GM21367 (cell line): Measurements from ENCODE around the gene ARHGEF16.

ENCODE experiments used
- ATAC-seq: cut with Tn5 transposase; IDR thresholded peaks from one replicate; pipeline ENCODE4 v1.9.1; 2021; ENCODE audit not compliant: unreplicated experiment

ARHGEF16 gene

DNA sequence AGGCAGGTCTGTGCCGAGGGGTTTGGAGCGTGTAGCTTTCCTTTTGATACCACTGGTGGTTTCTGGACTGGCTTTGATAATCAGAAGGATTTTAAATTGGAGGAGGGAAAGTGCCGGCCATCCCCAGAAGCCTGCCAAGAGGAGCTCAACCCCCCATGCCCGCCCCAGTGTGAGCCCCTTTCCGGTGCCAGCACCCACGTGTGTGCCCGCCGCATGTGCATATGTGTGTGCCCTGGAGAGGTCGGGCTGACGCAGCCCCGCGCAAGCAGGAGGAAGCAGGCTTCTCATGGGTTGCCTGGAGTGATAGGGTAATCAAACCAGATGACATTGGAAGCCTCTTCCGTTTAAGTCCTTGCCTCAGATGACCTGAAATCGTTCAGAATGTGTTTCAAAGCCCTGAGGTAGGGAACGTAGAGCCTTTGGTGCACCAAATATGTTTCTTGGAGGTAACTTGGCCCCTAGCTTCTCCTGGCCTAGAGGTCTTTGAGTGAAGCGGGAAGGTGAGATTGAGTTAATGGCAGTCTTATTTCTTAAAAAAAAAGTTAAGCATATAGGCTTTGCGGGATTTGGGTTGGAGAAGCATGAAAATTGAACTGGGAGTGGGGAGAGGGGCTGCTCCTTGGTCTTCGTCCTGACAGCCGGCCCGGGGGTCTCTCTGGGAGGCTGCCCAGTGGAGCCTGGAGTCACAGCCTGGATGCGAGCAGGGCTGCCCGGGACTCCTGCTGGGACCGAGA is 34.1 kb upstream of the ARHGEF16 start:
- no peak for ATAC-seq

DNA sequence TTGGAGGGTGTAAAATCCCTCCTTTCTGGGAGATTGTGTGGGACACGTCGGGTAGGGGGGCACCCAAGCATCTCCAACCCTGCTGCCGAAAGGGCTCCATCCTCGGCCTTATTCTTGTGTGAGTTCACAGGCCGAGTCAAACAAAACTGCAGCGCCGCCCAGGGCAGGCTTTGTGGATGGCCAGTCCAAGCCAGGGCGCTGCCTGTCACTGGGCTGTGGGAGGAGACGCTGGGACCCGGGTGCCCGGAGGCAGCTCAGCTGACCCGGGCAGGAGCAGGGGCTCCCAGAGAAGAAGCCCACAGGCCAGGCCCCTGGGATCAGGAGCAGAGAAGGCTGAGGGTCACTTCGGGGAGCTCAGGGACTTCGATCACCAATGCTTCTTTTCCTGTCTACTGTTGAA is 31.8 kb upstream of the ARHGEF16 start:
- no peak for ATAC-seq

DNA sequence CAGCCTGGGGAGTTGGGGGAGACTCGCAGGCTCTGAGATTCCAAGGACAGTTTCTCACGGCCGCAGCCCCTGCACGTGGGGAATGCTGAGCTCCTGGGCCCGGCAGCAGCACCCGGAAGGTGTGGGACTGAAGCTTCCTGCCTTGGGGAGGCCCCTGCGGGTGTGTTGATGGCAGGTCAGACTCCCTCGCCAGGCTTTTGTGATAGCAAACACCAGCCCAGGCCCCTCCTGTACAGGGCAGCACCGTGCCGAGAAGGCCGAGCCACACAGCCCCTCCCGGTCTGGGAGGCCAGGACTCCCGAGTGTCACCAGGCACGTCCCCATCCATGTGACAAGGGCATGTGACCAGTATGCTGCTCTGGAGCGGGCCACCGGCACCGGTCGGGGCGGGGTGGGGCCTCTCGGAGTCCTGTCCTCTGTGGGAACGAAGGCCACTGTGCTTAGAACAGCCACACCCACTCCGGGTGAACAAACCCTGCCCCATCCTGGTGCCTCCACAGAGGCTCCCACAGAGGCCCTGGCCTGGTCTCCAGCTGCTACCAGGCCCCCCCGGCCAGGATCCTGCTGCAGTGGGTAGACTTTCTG is 31.1 kb upstream of the ARHGEF16 start:
- ATAC-seq: no peak

DNA sequence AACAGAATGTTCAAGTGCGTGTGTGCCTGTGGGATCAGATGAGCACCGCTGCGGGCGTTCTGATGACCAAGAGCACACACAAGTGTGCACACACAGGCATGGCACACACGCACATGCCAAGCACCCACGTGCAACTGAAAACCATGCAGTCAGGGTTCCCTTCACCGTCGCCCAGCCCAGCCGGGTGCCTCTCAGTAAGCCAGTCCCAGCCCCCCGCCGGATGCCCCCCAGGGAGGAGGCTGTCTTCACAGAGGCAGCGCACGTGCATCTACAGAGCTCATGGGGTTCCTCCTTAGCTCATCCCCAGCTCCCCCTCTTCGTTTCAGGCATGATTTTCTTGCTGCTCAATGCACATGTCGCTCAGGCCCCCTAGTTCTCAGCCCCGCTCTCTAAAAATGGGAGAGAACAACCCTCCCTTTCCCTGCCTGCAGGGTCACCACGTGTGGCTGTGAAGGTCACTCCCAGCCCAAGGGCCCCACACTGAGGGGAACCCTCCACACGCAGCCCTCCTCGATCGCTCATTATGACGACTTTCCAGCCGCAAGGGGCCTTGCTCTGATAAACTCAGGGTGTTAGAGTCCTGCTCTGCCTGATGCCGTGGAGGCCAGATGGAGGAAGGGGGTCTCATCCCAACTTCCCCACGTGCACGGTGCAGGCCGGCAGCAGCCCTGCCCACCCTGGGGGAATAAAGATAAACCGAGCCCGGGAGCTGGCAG is 30.4 kb upstream of the ARHGEF16 start:
- no peak for ATAC-seq

DNA sequence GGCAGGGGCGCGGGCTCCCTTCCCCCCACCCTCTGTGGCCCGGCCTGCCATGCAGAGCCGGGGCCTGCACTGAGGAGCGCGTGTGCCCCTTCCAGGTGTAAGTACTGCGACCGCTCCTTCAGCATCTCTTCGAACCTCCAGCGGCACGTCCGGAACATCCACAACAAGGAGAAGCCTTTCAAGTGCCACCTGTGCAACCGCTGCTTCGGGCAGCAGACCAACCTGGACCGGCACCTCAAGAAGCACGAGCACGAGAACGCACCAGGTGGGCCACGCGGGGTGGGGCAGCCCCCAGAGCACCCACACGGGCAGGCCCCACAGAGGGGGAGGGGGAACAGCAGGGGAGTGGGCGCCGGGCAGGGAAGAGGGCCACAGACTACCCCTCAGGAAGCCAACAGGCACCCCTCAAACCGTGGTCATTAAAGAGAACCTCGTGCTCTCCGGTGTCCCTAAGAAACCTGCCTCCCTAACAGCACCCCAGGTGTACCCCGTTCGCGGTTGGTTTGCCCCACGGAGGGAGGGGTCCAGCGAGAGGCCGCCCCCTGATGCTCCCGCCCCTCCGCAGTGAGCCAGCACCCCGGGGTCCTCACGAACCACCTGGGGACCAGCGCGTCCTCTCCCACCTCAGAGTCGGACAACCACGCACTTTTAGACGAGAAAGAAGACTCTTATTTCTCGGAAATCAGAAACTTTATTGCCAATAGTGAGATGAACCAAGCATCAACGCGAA is 28.8 kb upstream of the ARHGEF16 start:
- no peak for ATAC-seq

DNA sequence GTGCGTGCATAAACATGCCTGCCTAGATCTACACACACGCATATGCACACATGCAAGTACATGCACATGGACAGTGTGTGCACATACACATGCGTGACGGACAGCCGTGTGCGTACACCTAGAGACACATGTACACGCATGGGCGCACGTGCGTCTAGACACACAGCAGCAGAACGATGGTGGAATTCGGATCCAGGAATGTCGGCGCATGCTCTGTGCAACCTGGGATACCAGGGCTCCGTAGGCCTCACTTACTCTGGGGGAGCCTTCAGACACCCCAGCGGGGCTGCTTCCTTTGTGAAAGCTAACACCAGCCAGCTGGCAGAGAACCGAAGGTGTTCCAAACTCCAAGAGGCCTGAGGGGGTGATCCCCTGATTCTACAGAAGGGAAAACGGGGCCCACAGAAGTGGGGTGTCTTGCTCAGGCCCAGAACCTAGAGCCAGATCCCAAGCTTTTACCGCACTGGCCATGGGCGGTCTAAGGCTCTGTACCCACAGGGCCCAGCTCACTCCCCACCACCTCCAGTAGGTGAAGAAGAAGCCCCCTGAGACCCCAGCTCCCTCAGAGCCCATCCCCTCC is 27.4 kb upstream of the ARHGEF16 start:
- ATAC-seq: no peak

DNA sequence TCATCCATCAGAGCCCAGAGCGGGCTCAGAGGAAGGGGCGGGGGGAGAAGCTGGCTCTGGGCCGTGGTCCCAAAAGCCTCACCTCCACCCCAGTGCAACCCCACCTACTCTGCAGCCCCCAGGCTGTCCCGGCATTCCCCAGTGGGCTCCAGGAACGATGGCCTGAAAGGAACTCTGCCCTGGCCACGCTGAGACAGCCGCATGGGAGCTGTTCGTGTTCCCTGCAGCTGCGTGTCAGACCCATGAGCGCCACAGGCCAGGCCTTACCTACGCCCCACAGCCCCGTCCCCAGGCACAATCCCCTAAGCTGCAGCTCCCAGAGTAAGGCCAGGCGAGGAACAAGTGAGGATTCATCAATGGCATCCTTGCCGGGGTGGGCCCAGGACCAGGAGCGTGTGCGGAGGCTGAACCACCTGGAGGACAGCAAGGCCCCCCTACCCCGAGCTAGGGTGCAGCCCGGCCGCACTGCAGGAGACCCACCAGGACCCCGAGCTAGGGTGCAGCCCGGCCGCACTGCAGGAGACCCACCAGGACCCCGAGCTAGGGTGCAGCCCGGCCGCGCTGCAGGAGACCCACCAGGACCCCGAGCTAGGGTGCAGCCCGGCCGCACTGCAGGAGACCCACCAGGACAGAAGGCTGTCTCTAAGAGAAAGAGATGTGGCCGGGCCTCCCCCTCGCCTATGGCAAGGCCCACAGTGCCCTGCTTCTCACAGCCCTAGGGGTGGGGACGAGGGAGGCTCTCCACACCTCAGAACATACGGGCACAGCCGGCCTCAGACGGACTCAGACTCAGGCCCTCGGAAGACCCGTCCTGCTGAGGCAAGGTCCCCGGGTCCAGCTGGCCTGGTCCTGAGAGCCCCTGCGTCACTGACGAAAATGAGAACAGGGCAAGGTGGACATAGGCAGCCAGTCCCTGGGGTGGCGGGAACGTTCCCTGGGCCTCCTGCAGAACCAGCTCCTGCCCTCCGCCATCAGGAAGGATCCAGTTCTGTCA is 26.5 kb upstream of the ARHGEF16 start:
- no peak for ATAC-seq

DNA sequence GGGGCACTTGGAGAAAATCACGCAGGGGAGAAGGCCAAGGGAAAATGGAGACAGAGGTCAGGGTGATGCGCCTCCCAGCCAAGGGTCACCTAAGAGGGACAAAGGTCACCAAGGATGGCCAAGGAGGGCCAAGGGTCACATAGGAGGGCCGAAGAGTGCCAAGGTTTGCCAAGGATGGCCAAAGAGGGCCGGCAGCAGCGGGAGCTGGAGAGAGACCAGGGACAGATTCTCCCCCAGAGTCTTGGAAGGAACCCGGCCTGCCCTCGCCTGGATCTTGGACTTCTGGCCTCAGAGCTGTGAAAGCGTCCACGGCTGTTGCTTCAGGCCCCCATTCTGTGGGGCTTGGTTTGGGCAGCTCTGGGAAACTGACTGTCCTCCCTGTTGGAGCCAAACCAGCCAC is 25.6 kb upstream of the ARHGEF16 start:
- ATAC-seq: no peak

DNA sequence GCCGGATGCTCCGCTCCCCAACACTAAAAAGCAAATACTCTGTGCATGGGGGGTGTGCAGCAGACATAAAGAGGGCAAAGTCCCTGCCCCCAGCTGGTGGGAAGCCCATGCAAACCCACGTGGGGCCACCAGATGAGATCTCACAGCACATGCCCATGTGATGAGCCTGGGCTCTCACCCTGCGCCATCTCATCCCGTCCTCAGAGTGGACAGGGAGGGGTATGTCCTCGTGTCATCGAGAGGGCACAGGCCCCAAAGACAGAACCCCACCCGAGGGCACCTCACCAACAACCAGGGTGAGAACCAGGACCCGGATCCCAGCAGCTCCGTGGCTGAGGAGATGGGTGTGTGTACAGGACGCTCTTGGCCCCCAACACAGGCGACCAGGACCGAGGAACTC is 25.1 kb upstream of the ARHGEF16 start:
- ATAC-seq: no peak

DNA sequence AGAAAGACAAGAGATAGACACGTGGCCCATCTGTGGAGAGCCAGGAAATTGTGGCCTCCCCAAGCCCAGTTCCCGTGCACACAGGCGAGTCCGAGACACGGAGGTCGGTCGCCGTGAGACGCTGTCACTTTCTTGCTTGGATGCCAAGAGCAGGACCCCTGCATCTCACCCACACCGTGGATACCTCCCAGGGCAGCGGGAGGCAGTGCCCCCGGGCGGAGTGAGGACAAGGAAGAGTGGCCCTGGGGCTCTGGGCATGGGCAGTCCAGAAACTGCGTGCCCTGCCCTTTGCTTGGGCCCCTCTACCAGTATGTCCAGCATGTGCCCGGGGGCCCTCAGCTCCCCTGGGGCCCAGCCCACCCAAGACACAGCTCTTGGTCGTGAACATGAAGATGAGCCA is 24.7 kb upstream of the ARHGEF16 start:
- ATAC-seq: no peak

DNA sequence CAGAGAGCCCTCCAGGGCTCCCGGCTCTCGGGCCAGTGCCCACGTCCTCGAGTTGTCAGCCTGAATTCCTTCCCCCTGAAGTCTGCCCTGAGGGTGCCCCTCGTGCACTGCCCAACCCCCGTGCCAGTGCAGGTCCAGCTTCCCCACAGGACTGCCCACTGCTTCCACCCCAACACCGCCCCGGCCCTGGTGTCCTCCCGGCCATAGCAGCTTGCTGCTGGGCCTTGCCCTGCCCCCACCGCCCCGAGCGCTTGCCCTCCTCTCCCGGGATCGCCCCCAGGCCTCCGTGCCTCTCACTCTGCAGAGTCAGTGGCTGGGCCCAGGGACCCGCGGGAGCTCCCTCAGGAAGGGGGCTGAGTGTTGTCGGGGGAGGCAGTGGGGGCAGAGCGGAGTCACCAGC is 24.1 kb upstream of the ARHGEF16 start:
- ATAC-seq: no peak

DNA sequence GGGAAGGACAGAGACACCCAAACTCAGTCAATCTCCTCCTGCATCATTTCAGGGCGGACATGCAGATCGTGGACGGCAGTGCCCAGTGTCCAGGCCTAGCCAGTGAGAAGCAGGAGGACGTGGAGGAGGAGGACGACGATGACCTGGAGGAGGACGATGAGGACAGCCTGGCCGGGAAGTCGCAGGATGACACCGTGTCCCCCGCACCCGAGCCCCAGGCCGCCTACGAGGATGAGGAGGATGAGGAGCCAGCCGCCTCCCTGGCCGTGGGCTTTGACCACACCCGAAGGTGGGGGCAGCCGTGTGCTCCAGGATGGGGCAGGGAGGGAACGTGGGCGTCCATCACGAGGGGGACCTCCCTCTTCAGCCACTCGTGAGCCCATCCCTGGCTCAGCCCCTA is 23.6 kb upstream of the ARHGEF16 start:
- ATAC-seq: no peak

DNA sequence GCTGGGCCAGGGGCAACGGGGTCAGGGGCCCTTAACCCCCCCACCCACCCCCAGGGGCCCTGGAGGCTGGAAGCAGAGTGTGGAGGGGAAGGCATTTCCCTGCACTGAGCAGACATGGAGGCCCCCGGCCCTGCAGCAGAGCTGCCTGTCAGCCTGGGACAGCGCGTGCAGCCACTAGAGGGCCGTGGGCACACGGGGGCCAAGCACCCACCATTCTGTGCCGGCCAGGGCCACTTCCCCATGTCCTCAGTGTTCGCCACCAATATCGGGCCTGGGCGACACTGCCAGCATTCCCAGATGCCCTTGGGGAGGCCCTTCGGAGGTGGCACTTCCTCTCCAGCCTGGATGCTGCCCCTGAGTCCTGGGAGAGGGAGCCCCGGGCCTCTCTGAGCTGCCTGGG is 23.2 kb upstream of the ARHGEF16 start:
- ATAC-seq: no peak

DNA sequence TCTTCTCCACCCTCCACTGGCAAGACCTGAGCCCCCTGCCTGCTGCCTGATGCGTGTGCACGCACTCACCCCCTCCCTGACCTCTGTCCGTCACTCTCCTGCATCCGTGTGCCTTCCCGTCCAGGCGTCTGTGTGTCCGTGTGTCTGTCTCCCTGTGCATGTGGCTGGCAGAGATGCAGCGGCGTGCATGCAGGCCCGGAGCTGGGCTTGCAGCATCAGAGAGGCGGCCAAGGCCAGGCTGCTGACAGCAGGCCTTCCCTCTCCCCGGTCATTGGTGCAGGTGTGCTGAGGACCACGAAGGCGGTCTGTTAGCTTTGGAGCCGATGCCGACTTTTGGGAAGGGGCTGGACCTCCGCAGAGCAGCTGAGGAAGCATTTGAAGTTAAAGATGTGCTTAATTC is 22.8 kb upstream of the ARHGEF16 start:
- no peak for ATAC-seq

DNA sequence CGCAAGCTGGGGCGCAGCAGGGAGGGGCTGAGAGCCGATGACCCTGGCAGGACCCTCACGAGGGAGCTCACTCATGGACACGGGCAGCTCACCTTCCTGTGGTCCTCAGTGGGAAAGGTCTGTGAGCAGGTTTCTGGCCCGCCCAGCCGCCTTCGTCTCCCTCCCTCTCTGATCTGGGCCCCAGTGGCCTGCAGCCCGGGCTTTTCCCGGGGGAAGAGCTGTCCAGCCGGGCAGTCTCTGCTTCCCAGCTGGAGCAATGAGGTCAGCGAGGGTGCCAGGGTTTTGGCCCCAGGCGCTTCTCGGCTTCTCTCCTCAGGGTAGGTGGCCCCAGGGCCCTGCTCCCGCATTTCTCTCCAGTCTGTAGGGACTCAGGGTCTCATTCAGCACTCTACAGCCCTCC is 22.2 kb upstream of the ARHGEF16 start:
- no peak for ATAC-seq

DNA sequence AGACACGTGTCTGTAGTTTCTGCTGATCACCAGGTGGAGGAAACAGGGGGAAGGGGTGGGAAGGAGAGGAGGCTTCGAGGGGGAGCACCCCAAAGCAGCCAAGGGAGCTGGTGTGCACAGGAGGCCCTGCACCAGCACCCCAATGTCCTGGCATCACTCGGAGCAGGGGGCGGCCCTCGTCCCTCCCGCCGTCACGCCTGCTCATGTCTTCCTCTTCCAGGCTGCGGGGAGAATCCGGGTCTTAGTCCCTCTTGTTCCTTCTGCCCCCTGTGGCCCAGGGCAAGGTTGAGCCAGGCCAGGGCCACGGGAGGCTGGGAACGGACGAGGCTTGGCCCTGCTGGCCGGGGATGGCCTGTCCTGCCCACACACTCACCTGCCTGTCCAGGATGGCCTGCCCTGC is 21.4 kb upstream of the ARHGEF16 start:
- ATAC-seq: no peak

DNA sequence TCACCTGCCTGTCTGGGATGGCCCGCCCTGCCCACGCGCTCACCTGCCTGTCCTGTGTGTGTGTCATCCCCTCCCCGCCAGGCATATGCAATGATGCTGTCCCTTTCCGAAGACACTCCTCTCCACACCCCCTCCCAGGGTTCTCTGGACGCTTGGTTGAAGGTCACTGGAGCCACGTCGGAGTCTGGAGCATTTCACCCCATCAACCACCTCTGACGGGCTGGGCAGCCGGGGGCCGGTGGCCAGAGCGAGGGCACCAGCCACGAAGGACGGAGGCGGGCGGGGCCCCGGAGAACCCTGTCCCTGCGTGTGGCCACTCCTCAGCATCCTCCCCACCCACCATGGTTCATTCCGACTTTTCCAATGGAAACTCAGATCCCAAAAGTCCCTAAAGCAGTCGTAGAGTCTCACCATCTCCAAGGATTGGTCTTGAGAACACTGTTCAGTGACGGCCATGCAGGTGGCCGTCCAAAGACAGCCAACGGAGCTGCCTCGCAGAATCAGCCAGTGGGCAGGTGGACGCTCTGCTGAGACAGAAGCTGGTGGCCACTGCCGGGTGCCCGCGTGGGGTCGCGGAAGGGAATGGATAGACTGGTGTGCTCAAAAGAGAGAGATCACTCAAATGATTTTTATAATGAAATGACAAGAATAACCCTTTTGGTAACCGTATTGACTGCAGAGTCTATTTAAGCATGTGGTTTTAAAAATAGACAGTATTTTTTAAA is 20.7 kb upstream of the ARHGEF16 start:
- ATAC-seq: no peak

DNA sequence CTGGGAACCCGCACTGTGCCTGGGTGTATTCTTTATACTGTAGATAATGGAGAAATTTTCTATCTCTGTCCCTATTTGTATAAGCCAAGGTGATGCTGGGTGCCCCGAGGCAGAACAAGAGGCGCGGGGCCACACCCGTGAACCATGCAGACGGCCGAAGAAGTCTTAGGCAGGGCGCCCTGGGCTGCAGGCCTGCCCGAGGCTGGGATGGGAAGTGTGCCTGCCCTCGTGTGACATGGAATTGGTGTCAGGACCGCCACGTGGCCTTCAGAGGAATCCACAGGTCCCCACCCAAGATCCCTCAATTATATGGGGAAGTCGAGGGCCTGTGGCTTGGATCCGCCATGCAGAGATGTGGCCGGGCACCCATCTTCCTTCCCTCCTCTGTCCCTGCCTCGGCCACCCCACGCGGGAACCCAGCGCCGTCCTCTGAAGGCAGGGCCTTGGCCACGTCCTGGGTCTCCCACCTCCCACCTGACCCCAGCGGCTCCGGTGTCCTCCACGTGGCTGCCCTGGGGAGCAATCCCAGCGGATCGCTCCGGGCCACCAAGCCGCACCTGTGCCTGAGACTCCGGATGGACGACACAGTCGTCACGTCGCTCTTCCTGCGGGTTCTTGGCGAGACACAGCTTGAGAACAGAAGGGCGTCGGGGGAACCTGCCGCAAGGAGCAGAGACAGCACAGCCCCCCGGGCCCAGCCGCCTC is 19.9 kb upstream of the ARHGEF16 start:
- no peak for ATAC-seq

DNA sequence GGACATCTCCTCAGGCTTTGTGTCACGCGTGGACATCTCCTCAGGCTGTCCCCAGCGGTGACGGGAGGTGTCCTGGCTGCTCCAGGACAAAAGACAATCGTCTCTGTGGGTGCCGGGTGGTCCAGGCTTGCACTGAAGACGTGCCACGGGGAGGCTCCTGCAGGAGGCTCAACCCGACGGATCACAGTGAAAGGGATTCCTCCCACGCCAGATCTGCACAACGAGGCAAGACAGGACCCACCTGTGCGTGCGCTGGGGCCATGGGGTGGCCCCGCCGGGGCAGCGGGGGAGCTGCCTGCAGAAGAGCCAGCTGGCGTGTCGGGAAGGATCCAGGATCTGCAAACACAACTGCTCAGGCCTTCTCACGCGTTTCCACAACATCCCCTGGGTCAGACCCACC is 18.8 kb upstream of the ARHGEF16 start:
- no peak for ATAC-seq
